Smooth muscle cell (in vitro differentiated cells): ENCODE results near the gene MIF. TPM values are rescaled to one million over a fixed set of nuclear protein-coding genes. Genes with fewer than 3 reads are reported as not detected.

Source experiments
- DNase-seq: peaks from one replicate; lab custom pipeline; 2025; ENCODE audit not compliant: unreplicated experiment; lab: John Stamatoyannopoulos, UW
- H2AFZ ChIP-seq: fragments of 200-600 bp; sonication (generic); 2 replicates; pipeline ENCODE4 v1.6.0; 2016; ENCODE audit warnings: antibody characterized with exemption, low read depth, mild to moderate bottlenecking
- H3F3A ChIP-seq: fragments of 200-600 bp; sonication (generic); 2 replicates; pipeline ENCODE4 v1.6.0; 2017; ENCODE audit warnings: antibody characterized with exemption, low read depth
- H3K27ac ChIP-seq: fragments of 200-600 bp; sonication (generic); 2 replicates; pipeline ENCODE4 v1.5.1; 2016; ENCODE audit warnings: low read depth, mild to moderate bottlenecking
- H3K27me3 ChIP-seq: fragments of 200-600 bp; sonication (generic); 2 replicates; pipeline ENCODE4 v1.6.1; 2016; ENCODE audit warnings: low read depth, mild to moderate bottlenecking
- H3K36me3 ChIP-seq: fragments of 200-600 bp; sonication (generic); 2 replicates; pipeline ENCODE4 v1.5.1; 2016; ENCODE audit warnings: low read depth
- H3K4me1 ChIP-seq: fragments of 200-600 bp; sonication (generic); 2 replicates; pipeline ENCODE4 v1.5.1; 2016; ENCODE audit warnings: low read depth
- H3K4me2 ChIP-seq: fragments of 200-600 bp; sonication (generic); 2 replicates; pipeline ENCODE4 v1.6.0; 2016; ENCODE audit warnings: mild to moderate bottlenecking
- H3K4me3 ChIP-seq: fragments of 200-600 bp; sonication (generic); 2 replicates; pipeline ENCODE4 v1.5.1; 2016; ENCODE audit warnings: mild to moderate bottlenecking
- H3K79me2 ChIP-seq: fragments of 200-600 bp; sonication (generic); 2 replicates; pipeline ENCODE4 v1.6.0; 2016; ENCODE audit warnings: low read depth, mild to moderate bottlenecking
- H3K9ac ChIP-seq: fragments of 200-600 bp; sonication (generic); 2 replicates; pipeline ENCODE4 v1.6.0; 2016; ENCODE audit warnings: low read depth
- H3K9me3 ChIP-seq: fragments of 200-600 bp; sonication (generic); replicated peaks from 2 replicates; pipeline ENCODE4 v1.5.1; 2016; ENCODE audit warnings: low read depth
- H4K20me1 ChIP-seq: fragments of 200-600 bp; sonication (generic); 2 replicates; pipeline ENCODE4 v1.6.0; 2016; ENCODE audit warnings: low read depth
- WGBS: methylation state at CpG from one replicate; pipeline ENCODE4 v1.1.7; 2016; ENCODE audit warnings: low lambda C conversion rate; 5-methylcytosine and 5-hydroxymethylcytosine counted together
- polyA plus RNA-seq: library from polyadenylated mRNA; unstranded; fragments of >200 nt; fragmentation: Nextera tagmentation; extraction: Ambion mirVana; gene quantifications from 2 replicates; pipeline ENCODE4 v1.2.1, GENCODE V29; 2016
- total RNA-seq: library from RNA; depleted of rRNA; stranded (reverse); fragments of >200 nt; gene quantifications from 2 replicates; pipeline ENCODE4 v1.2.3, GENCODE V29; 2014
- TF ChIP-seq, protein P1 (sequence below): fragments of 200-600 bp; sonication (generic); IDR thresholded peaks from 2 replicates; pipeline ENCODE4 v1.5.1; 2017; ENCODE audit warnings: borderline replicate concordance, mild to moderate bottlenecking, antibody characterized with exemption; ENCODE audit not compliant: insufficient read depth, poor library complexity, severe bottlenecking

The MIF gene
- total and polyA plus RNA-seq, 2 experiments from 2014 or later, result 412 to 2,922 TPM

- peaks cover 21% of the 10 kb centered on the region for H3F3A ChIP-seq
- DNase-seq, result peak; percentile 46
- H3K9ac ChIP-seq, result peak overlapping the region; percentile 90
- TF ChIP-seq, protein P1, sequence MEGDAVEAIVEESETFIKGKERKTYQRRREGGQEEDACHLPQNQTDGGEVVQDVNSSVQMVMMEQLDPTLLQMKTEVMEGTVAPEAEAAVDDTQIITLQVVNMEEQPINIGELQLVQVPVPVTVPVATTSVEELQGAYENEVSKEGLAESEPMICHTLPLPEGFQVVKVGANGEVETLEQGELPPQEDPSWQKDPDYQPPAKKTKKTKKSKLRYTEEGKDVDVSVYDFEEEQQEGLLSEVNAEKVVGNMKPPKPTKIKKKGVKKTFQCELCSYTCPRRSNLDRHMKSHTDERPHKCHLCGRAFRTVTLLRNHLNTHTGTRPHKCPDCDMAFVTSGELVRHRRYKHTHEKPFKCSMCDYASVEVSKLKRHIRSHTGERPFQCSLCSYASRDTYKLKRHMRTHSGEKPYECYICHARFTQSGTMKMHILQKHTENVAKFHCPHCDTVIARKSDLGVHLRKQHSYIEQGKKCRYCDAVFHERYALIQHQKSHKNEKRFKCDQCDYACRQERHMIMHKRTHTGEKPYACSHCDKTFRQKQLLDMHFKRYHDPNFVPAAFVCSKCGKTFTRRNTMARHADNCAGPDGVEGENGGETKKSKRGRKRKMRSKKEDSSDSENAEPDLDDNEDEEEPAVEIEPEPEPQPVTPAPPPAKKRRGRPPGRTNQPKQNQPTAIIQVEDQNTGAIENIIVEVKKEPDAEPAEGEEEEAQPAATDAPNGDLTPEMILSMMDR, result peak; percentile 22
- H2AFZ ChIP-seq, result peak overlapping the region; percentile 59
- H3K36me3 ChIP-seq, result no peaks in the 10 kb centered on the region
- H3K27ac ChIP-seq, result peak overlapping the region; percentile 95
- H3K4me1 ChIP-seq, result peaks cover 8% of the 10 kb centered on the region
- no peaks in the 10 kb centered on the region for H3K27me3 ChIP-seq
- peaks cover 18% of the 10 kb centered on the region for H3K79me2 ChIP-seq
- no peaks in the 10 kb centered on the region for H3K9me3 ChIP-seq
- H3K4me2 ChIP-seq, result peak overlapping the region; percentile 98
- H4K20me1 ChIP-seq, result peaks cover 43% of the 10 kb centered on the region
- WGBS, result 3% methylated on average over 61 of the region's 79 CpGs
- H3K4me3 ChIP-seq, result peak overlapping the region; percentile 87
Observed at GRCh38 chr22:23894710-23895598, 771 bp downstream of the MIF start.

DNA sequence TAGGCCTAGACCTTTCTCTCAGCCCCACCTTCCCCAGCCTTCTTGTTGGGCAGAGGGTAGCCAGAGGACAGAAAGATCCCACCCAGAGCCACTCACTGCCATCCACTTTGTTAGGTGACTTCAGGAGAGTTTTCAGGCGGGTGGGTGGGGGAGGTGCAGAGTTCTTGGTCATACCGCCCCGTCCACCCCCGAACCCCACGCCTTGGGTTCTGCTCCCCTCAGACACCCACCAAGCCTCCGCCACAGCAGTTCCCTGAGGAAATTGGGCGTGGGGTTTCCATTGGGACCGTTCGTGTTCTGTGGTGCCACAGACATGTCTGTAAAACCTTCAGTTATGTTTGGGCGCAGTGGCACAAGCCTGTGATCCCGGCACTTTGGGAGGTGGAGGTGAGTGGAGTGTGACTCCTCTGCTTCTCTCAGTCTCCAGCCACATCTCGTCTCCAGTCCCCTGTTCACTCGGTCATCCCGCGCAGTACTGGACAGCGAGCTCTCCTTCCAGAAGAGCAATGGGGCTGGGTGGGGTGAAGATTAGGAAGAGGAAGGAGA, 1.5 kb downstream of the MIF start:
- Histone ChIP-seq H3K27me3 (no peaks in the 10 kb centered on the region), H3F3A (peaks cover 21% of the 10 kb centered on the region), H3K4me2 (peak overlapping the region; percentile 98), H3K79me2 (peaks cover 18% of the 10 kb centered on the region), H4K20me1 (peaks cover 43% of the 10 kb centered on the region), H2AFZ (no peak overlapping the region), H3K27ac (peak overlapping the region; percentile 95), H3K4me1 (peaks cover 8% of the 10 kb centered on the region), H3K4me3 (peak overlapping the region; percentile 87), H3K9me3 (no peaks in the 10 kb centered on the region), H3K9ac (peak overlapping the region; percentile 90), H3K36me3 (no peaks in the 10 kb centered on the region)
- TF ChIP-seq, protein P1, result no peak
- WGBS, result 94% methylated on average over 13 of the region's 16 CpGs
- DNase-seq, result no peak

GRCh38 chr22:23896166-23896522, 2.0 kb downstream of the MIF start:
- 96% methylated on average over 4 of the region's 5 CpGs for WGBS

More at GRCh38 chr22:23896166-23896522, 2.0 kb downstream of the MIF start:
- Histone ChIP-seq H2AFZ (no peak overlapping the region), H3K4me1 (peaks cover 8% of the 10 kb centered on the region), H3K9ac (no peak overlapping the region), H3F3A (peaks cover 21% of the 10 kb centered on the region), H3K27me3 (no peaks in the 10 kb centered on the region), H3K36me3 (no peaks in the 10 kb centered on the region), H3K9me3 (no peaks in the 10 kb centered on the region), H3K4me2 (peak overlapping the region; percentile 98), H3K79me2 (peaks cover 18% of the 10 kb centered on the region), H3K27ac (no peak overlapping the region), H3K4me3 (no peak overlapping the region), H4K20me1 (peaks cover 43% of the 10 kb centered on the region)
- TF ChIP-seq, protein P1, result no peak
- DNase-seq, result no peak
